K562 (cell line): ENCODE results near the gene CBX3. TPM values are rescaled to one million over a fixed set of nuclear protein-coding genes. Genes with fewer than 3 reads are reported as not detected.

Experiments used
- ATAC-seq: fragments of 200-7000 bp; cut with Tn5 transposase; 3 replicates; pipeline ENCODE4 v1.9.1; 2020; ENCODE audit warnings: moderate library complexity
- BruUV-seq: library from RNA; stranded (reverse); fragments of 400-500 nt; replicated peaks from 2 replicates; lab custom pipeline; 2021; lab: Mats Ljungman, UMichigan
- CTCF ChIA-PET: fragments of 300-600 bp; formaldehyde crosslinking; extraction: SDS; loops from one replicate; lab custom pipeline; 2021; ENCODE audit warnings: low intra/inter-chr PET ratio; lab: Yijun Ruan, JAX
- POLR2A ChIA-PET: fragments of 300-600, 350-650 bp; sonication (Branson Sonifier 250); formaldehyde crosslinking; extraction: SDS; loops from one replicate; lab custom pipeline; 2021; ENCODE audit warnings: antibody characterized with exemption, inconsistent platforms; lab: Yijun Ruan, JAX
- DNase-seq, 4 experiments: peaks; one replicate each; pipeline versions ENCODE4 v3.0.0 to v3.0.0-alpha.2; 2011 to 2018; ENCODE audit warnings: low spot score in 3 of 4, mixed read lengths in 3 of 4; ENCODE audit errors: extremely low read depth in 1 of 4
- FAIRE-seq: peaks from 2 replicates; lab custom pipeline; 2011; peaks lifted over from hg19 to GRCh38; lab: Jason Lieb, UNC
- H2AFZ ChIP-seq: 2 replicates; pipeline ENCODE4 v1.6.0; 2011; ENCODE audit warnings: low read depth, low read length, control low read depth, inconsistent platforms
- H3K27ac ChIP-seq: fragments of 200-600 bp; 3 replicates; pipeline ENCODE4 v1.8.0; 2011; ENCODE audit warnings: low read depth, mild to moderate bottlenecking, control low read depth, inconsistent platforms, low read length, moderate library complexity, mixed read lengths; ENCODE audit errors: extremely low read depth
- H3K27me3 ChIP-seq, 2 experiments: fragments of 300-600 bp in 1 of 2; 2 replicates in 1 of 2; 3 replicates in 1 of 2; pipeline versions ENCODE4 v1.6.0 to v1.8.0; 2011; ENCODE audit warnings: inconsistent platforms in 2 of 2, low read length in 2 of 2, mild to moderate bottlenecking in 1 of 2, mixed read lengths in 1 of 2, moderate library complexity in 1 of 2; ENCODE audit not compliant: control insufficient read depth in 2 of 2, insufficient read depth in 2 of 2
- H3K36me3 ChIP-seq: fragments of 300-600 bp; 3 replicates; pipeline ENCODE4 v1.8.0; 2011; ENCODE audit warnings: mild to moderate bottlenecking, low read length, inconsistent platforms; ENCODE audit not compliant: control insufficient read depth, insufficient read depth
- H3K4me1 ChIP-seq, 2 experiments: fragments of 200-600 bp in 1 of 2; replicated peaks in 1 of 2; 2 replicates in 1 of 2; 3 replicates in 1 of 2; pipeline versions ENCODE4 v1.5.1 to v1.8.0; 2011; ENCODE audit warnings: inconsistent platforms in 2 of 2, low read length in 2 of 2, mild to moderate bottlenecking in 1 of 2, mixed read lengths in 1 of 2, moderate library complexity in 1 of 2; ENCODE audit not compliant: control insufficient read depth in 2 of 2, insufficient read depth in 2 of 2
- H3K4me2 ChIP-seq: 2 replicates; pipeline ENCODE4 v1.6.1; 2011; ENCODE audit warnings: low read length, control low read depth, inconsistent platforms, mixed read lengths; ENCODE audit not compliant: insufficient read depth
- H3K4me3 ChIP-seq: fragments of 200-600 bp; sonication (generic), shearing (Covaris generic); 2 replicates; pipeline ENCODE4 v1.5.1; 2016; ENCODE audit warnings: control low read depth, inconsistent platforms
- H3K79me2 ChIP-seq: fragments of 200-600 bp; 3 replicates; pipeline ENCODE4 v1.8.0; 2011; ENCODE audit warnings: low read length, inconsistent platforms; ENCODE audit not compliant: control insufficient read depth, insufficient read depth
- H3K9ac ChIP-seq, 2 experiments: 2 replicates each; pipeline versions ENCODE4 v1.6.0 to v1.6.1; 2011; ENCODE audit warnings: low read depth in 2 of 2, low read length in 2 of 2, control low read depth in 1 of 2, inconsistent platforms in 1 of 2, mild to moderate bottlenecking in 1 of 2, mixed read lengths in 1 of 2; ENCODE audit not compliant: insufficient read depth in 1 of 2
- H3K9me1 ChIP-seq: one replicate; pipeline ENCODE4 v1.6.0; 2011; ENCODE audit warnings: inconsistent platforms, mild to moderate bottlenecking, low read length, moderate library complexity; ENCODE audit not compliant: control insufficient read depth, insufficient read depth
- H3K9me3 ChIP-seq: replicated peaks from 2 replicates; pipeline ENCODE4 v1.5.1; 2011; ENCODE audit warnings: low read depth, low read length, inconsistent platforms; ENCODE audit not compliant: control insufficient read depth, insufficient read depth
- H4K20me1 ChIP-seq: replicated peaks from 2 replicates; pipeline ENCODE4 v1.6.1; 2011; ENCODE audit warnings: low read length, inconsistent platforms, mixed read lengths; ENCODE audit not compliant: control insufficient read depth, insufficient read depth
- CBX8 ChIP-seq: fragments of 200-600 bp; sonication (generic); IDR thresholded peaks from 2 replicates; pipeline ENCODE4 v1.6.1; 2012; ENCODE audit warnings: borderline replicate concordance, mixed run types, low read depth, mild to moderate bottlenecking, moderate library complexity, mixed read lengths, low read length, control low read depth, inconsistent platforms; ENCODE audit not compliant: poor library complexity, severe bottlenecking; ENCODE audit errors: extremely low read depth
- DMBX1 ChIP-seq: fragments of 250-450 bp; sonication (Bioruptor Pico); IDR thresholded peaks from 2 replicates; pipeline ENCODE4 v1.8.0; 2022; ENCODE audit warnings: inconsistent platforms, mild to moderate bottlenecking, moderate library complexity, borderline replicate concordance
- WGBS: fragments of 100-300 bp; shearing (Covaris generic); methylation state at CpG from one replicate; pipeline ENCODE4 v1.1.6; 2016; ENCODE audit warnings: low coverage, mixed read lengths; ENCODE audit not compliant: insufficient coverage; ENCODE audit errors: missing lambda C conversion rate; 5-methylcytosine and 5-hydroxymethylcytosine counted together
- in situ Hi-C: fragments of 300-500 bp; cut with MboI; formaldehyde crosslinking; loops from 4 replicates; pipeline ENCODE4 v1.15.0; 2018; ENCODE audit warnings: inconsistent platforms, mixed read lengths
- intact Hi-C: fragments of 100-400 bp; cut with micrococcal nuclease; formaldehyde crosslinking; loops from 2 replicates; pipeline ENCODE4 v1.14.2; 2022
- polyA plus RNA-seq, 8 experiments: library from polyadenylated mRNA; depleted of rRNA in 4 of 8; stranded (reverse) in 5 of 8; unstranded in 3 of 8; fragments of >200 nt; fragmentation: Nextera tagmentation in 2 of 8; fragmentation: Illumina TruSeq in 1 of 8; extraction: Ambion mirVana in 2 of 8; extraction: Trizol in 1 of 8; gene quantifications; 2 replicates each; pipeline versions ENCODE4 v1.2.1 to v1.2.3, GENCODE V29; 2011 to 2014; ENCODE audit warnings: inconsistent platforms in 1 of 8, missing spikeins in 1 of 8
- total RNA-seq, 7 experiments: library from RNA; depleted of rRNA in 6 of 7; stranded (reverse); fragments of >200 nt in 6 of 7; fragmentation: Illumina TruSeq in 2 of 7; extraction: Trizol in 2 of 7; gene quantifications; 2 replicates each; pipeline versions ENCODE4 v1.2.1 to v1.2.3, GENCODE V29; 2011 to 2021; ENCODE audit warnings: low replicate concordance in 1 of 7
- TF ChIP-seq, protein P1 (sequence below): fragments of 250-450 bp; sonication (Bioruptor Pico); IDR thresholded peaks from 2 replicates; pipeline ENCODE4 v1.5.0; 2020; ENCODE audit warnings: mild to moderate bottlenecking, borderline replicate concordance
- TF ChIP-seq, protein P2 (sequence below): fragments of 450-650 bp; formaldehyde crosslinking; IDR thresholded peaks from 2 replicates; pipeline ENCODE4 v1.4.0; 2020; ENCODE audit warnings: mild to moderate bottlenecking, moderate library complexity
- TF ChIP-seq, protein P3 (sequence below): fragments of 450-650 bp; IDR thresholded peaks from 2 replicates; pipeline ENCODE4 v1.6.1; 2016; ENCODE audit warnings: low read depth

CBX3 gene
- total and polyA plus RNA-seq, 9 of the 15 experiments (the other 6 are each of a cell fraction or from before 2014, with no cell fraction given) = 198 to 413 (median 328) TPM

DNA sequence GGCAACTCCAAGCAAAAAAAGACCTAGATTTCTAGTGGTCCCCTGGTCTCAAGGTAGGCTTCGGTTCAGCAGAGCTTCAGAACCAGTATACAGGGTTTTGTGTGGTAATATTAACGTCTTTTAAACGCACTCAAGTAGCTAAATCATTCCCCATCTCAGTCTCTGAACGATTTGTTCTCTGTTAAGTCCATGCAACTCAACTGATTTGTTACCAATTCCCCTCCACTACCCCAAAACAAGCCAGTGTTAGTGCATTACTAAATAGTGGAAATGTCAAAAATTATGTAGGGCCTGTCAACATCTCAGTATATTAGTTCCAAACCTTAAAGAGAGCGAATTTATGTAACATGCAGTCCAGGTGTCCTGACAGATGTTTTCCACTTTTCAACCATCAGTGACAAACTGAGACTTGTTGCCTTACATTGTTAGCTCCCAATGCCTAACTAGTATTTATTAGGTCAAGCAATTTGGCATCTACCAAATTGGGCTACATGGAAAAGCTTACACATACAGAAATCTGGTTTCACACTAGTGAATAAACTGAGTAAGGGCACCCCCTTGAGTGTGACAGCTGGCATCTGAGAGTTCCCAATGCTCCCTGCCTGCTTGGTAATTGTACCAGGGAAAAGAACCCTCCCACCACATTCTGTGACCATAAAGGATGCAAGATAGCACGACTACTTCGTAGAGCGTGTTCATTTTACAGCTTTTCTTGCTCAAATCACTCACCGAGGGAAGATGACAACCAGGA is 13.2 kb upstream of the CBX3 start:
- H2AFZ ChIP-seq = no peak overlapping the region
- FAIRE-seq (no peak), ATAC-seq (peak; percentile 20), DNase-seq (no peak)
- intact Hi-C loops = no loop called here
- no peaks in the 10 kb centered on the region for H3K9me3 ChIP-seq
- H3K4me1 ChIP-seq = peaks cover 0 to 27% of the 10 kb centered on the region in 2 experiments; a peak in 3 of 5 replicates
- peaks cover 23% of the 10 kb centered on the region for H3K79me2 ChIP-seq
- in situ Hi-C loops = no loop called here
- peaks cover 60% of the 10 kb centered on the region for H3K36me3 ChIP-seq
- BruUV-seq = no TSS peak
- H3K4me3 ChIP-seq = no peak overlapping the region
- no peaks in the 10 kb centered on the region for H3K9me1 ChIP-seq
- H3K9ac ChIP-seq = no peak overlapping the region
- WGBS = 58% methylated on average over 9 of the region's 9 CpGs
- POLR2A ChIA-PET = interaction anchor here (0.5 to 4.0 kb wide), 31 partner anchors 9 to 612 kb away, joined by 3 to 80 read pairs (median 4); partner anchors contain the start of gene HNRNPA2B1
- no peak overlapping the region for H3K4me2 ChIP-seq
- H4K20me1 ChIP-seq = peaks cover 15% of the 10 kb centered on the region; the same call in 1 of the 2 replicates
- peak overlapping the region; percentile 61 for H3K27ac ChIP-seq
- CTCF ChIA-PET = interaction anchor here (0.6 kb wide), 1 partner anchor 9 kb away, joined by 3 read pairs; no protein-coding TSS in a partner anchor
- H3K27me3 ChIP-seq = no peaks in the 10 kb centered on the region
- TF ChIP-seq CBX8 (no peak), DMBX1 (CRISPR knock-in tag) (no peak)
- TF ChIP-seq, protein P1, sequence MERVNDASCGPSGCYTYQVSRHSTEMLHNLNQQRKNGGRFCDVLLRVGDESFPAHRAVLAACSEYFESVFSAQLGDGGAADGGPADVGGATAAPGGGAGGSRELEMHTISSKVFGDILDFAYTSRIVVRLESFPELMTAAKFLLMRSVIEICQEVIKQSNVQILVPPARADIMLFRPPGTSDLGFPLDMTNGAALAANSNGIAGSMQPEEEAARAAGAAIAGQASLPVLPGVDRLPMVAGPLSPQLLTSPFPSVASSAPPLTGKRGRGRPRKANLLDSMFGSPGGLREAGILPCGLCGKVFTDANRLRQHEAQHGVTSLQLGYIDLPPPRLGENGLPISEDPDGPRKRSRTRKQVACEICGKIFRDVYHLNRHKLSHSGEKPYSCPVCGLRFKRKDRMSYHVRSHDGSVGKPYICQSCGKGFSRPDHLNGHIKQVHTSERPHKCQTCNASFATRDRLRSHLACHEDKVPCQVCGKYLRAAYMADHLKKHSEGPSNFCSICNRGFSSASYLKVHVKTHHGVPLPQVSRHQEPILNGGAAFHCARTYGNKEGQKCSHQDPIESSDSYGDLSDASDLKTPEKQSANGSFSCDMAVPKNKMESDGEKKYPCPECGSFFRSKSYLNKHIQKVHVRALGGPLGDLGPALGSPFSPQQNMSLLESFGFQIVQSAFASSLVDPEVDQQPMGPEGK = no peak
- TF ChIP-seq, protein P2, sequence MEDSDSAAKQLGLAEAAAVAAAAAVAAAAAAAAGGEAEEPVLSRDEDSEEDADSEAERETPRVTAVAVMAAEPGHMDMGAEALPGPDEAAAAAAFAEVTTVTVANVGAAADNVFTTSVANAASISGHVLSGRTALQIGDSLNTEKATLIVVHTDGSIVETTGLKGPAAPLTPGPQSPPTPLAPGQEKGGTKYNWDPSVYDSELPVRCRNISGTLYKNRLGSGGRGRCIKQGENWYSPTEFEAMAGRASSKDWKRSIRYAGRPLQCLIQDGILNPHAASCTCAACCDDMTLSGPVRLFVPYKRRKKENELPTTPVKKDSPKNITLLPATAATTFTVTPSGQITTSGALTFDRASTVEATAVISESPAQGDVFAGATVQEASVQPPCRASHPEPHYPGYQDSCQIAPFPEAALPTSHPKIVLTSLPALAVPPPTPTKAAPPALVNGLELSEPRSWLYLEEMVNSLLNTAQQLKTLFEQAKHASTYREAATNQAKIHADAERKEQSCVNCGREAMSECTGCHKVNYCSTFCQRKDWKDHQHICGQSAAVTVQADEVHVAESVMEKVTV (CRISPR knock-in tag) = no peak
- TF ChIP-seq, protein P3, sequence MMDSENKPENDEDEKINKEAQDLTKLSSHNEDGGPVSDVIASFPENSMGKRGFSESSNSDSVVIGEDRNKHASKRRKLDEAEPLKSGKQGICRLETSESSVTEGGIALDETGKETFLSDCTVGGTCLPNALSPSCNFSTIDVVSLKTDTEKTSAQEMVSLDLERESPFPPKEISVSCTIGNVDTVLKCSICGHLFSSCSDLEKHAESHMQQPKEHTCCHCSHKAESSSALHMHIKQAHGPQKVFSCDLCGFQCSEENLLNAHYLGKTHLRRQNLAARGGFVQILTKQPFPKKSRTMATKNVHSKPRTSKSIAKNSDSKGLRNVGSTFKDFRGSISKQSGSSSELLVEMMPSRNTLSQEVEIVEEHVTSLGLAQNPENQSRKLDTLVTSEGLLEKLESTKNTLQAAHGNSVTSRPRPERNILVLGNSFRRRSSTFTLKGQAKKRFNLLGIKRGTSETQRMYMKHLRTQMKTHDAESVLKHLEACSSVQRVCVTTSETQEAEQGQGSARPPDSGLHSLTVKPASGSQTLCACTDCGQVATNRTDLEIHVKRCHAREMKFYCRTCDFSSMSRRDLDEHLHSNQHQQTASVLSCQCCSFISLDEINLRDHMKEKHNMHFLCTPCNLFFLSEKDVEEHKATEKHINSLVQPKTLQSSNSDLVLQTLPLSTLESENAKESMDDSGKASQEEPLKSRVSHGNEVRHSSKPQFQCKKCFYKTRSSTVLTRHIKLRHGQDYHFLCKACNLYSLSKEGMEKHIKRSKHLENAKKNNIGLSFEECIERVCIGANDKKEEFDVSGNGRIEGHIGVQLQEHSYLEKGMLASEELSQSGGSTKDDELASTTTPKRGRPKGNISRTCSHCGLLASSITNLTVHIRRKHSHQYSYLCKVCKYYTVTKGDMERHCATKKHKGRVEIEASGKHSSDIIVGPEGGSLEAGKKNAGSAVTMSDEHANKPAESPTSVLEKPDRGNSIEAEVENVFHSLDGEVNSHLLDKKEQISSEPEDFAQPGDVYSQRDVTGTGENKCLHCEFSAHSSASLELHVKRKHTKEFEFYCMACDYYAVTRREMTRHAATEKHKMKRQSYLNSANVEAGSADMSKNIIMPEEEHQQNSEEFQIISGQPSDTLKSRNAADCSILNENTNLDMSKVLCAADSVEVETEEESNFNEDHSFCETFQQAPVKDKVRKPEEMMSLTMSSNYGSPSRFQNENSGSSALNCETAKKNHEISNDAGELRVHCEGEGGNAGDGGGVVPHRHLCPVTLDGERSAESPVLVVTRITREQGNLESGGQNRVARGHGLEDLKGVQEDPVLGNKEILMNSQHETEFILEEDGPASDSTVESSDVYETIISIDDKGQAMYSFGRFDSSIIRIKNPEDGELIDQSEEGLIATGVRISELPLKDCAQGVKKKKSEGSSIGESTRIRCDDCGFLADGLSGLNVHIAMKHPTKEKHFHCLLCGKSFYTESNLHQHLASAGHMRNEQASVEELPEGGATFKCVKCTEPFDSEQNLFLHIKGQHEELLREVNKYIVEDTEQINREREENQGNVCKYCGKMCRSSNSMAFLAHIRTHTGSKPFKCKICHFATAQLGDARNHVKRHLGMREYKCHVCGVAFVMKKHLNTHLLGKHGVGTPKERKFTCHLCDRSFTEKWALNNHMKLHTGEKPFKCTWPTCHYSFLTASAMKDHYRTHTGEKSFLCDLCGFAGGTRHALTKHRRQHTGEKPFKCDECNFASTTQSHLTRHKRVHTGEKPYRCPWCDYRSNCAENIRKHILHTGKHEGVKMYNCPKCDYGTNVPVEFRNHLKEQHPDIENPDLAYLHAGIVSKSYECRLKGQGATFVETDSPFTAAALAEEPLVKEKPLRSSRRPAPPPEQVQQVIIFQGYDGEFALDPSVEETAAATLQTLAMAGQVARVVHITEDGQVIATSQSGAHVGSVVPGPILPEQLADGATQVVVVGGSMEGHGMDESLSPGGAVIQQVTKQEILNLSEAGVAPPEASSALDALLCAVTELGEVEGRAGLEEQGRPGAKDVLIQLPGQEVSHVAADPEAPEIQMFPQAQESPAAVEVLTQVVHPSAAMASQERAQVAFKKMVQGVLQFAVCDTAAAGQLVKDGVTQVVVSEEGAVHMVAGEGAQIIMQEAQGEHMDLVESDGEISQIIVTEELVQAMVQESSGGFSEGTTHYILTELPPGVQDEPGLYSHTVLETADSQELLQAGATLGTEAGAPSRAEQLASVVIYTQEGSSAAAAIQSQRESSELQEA = no peak
